ENCODE data around the gene LEFTY2.

DNA sequence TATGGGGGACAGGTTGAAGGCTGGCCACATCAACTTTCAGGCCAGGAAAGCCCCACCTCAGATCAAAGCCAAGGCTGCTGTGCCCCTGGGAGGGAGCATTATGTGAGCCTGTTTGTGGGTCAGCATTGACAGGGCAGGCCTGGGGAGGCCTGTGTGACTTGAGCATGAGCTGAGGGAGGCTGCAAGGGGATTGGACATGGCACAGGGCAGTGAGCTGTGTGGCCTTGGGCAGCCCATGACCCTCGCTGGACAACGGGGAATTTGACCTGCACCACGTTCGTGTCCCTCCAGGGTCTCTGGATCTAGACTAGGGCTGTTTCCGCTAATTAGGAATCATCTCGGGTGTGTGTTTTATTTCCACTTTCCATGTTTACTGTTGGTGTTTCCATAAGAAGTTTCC lies 34.6 kb downstream of the LEFTY2 start:
- TF ChIP-seq JUNB (CRISPR knock-in tag; conservative IDR thresholded peaks at IDR 0.05), result no peak
- no peak for TF ChIP-seq TAL1 (IDR thresholded peaks at IDR 0.05)
- TF ChIP-seq TCF7 (IDR thresholded peaks at IDR 0.05; ENCODE audit: borderline replicate concordance), result no peak
- TF ChIP-seq MAFK (IDR thresholded peaks at IDR 0.05; ENCODE audit: low read length), result no peak
- no peak for TF ChIP-seq CREB1 (IDR thresholded peaks at IDR 0.05)
- no peak for TF ChIP-seq CREB1 (CRISPR knock-in tag; IDR thresholded peaks at IDR 0.05)
- TF ChIP-seq, protein P1, sequence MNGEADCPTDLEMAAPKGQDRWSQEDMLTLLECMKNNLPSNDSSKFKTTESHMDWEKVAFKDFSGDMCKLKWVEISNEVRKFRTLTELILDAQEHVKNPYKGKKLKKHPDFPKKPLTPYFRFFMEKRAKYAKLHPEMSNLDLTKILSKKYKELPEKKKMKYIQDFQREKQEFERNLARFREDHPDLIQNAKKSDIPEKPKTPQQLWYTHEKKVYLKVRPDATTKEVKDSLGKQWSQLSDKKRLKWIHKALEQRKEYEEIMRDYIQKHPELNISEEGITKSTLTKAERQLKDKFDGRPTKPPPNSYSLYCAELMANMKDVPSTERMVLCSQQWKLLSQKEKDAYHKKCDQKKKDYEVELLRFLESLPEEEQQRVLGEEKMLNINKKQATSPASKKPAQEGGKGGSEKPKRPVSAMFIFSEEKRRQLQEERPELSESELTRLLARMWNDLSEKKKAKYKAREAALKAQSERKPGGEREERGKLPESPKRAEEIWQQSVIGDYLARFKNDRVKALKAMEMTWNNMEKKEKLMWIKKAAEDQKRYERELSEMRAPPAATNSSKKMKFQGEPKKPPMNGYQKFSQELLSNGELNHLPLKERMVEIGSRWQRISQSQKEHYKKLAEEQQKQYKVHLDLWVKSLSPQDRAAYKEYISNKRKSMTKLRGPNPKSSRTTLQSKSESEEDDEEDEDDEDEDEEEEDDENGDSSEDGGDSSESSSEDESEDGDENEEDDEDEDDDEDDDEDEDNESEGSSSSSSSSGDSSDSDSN (IDR thresholded peaks at IDR 0.05; ENCODE audit: borderline replicate concordance in 1 of 2, low read depth in 2 of 2, low read length in 2 of 2), result no peak
- no peak for TF ChIP-seq FOXK2 (conservative IDR thresholded peaks at IDR 0.05 in 1 of 2, IDR thresholded peaks at IDR 0.05 in 1 of 2; ENCODE audit: low read depth in 2 of 2)
- no peak for TF ChIP-seq CTCF (IDR thresholded peaks at IDR 0.05 in 2 of 3, conservative IDR thresholded peaks at IDR 0.05 in 1 of 3; ENCODE audit: insufficient read depth in 2 of 3, low read depth in 1 of 3, low read length in 3 of 3)
- no peak for TF ChIP-seq RBM17 (IDR thresholded peaks at IDR 0.05; ENCODE audit: borderline replicate concordance, low read depth, low read length)
- TF ChIP-seq FOXK1 (CRISPR knock-in tag; IDR thresholded peaks at IDR 0.05; ENCODE audit: borderline replicate concordance), result no peak
- no peak for TF ChIP-seq JUN (IDR thresholded peaks at IDR 0.05; ENCODE audit: borderline replicate concordance, low read depth, low read length)
- TF ChIP-seq JUN (CRISPR knock-in tag; IDR thresholded peaks at IDR 0.05; ENCODE audit: borderline replicate concordance), result no peak
- no peak for TF ChIP-seq ZBED1 (IDR thresholded peaks at IDR 0.05)
- TF ChIP-seq RB1 (IDR thresholded peaks at IDR 0.05; ENCODE audit: low read depth), result no peak
- TF ChIP-seq RFX5 (IDR thresholded peaks at IDR 0.05; ENCODE audit: low read depth, low read length), result no peak
